Thoracic aorta (tissue), 2 donors: ENCODE measurements around the gene SRSF5. TPM values are rescaled to one million over a fixed set of nuclear protein-coding genes. Genes with fewer than 3 reads are reported as not detected.

Experiments
- ATAC-seq: fragments of 150-250 bp; one replicate; pipeline ENCODE4 v1.8.0; 2017; ENCODE audit warnings: low read depth; ENCODE audit not compliant: insufficient number of reproducible peaks, low FRiP score
- DNase-seq: peaks from one replicate; pipeline ENCODE4 v3.0.0-alpha.2; 2020; ENCODE audit warnings: low spot score
- H3K27ac ChIP-seq, 2 donors: fragments of 200-600 bp; sonication (generic); 1 replicate in 1 of 2; 2 replicates in 1 of 2; pipeline ENCODE4 v1.5.1; 2016; ENCODE audit warnings: mild to moderate bottlenecking in 2 of 2, moderate library complexity in 2 of 2
- H3K27me3 ChIP-seq: fragments of 200-600 bp; sonication (generic); replicated peaks from 2 replicates; pipeline ENCODE4 v1.6.0; 2016; ENCODE audit warnings: mild to moderate bottlenecking; ENCODE audit not compliant: insufficient read depth
- H3K36me3 ChIP-seq: fragments of 200-600 bp; sonication (generic); one replicate; pipeline ENCODE4 v1.5.1; 2016
- H3K4me1 ChIP-seq, 2 donors: fragments of 200-600 bp; sonication (generic); 1 replicate in 1 of 2; 2 replicates in 1 of 2; pipeline versions ENCODE4 v1.5.1 to v1.6.0; 2016; ENCODE audit warnings: low read depth in 2 of 2, mild to moderate bottlenecking in 1 of 2; ENCODE audit not compliant: control insufficient read depth in 1 of 2
- H3K4me3 ChIP-seq: fragments of 200-600 bp; sonication (generic); 2 replicates; pipeline ENCODE4 v1.5.1; 2016; ENCODE audit warnings: mild to moderate bottlenecking
- H3K9me3 ChIP-seq: fragments of 200-600 bp; sonication (generic); 2 replicates; pipeline ENCODE4 v1.5.1; 2016
- total RNA-seq, 2 donors: library from RNA; depleted of rRNA; stranded (reverse); fragments of >200 nt; gene quantifications; one replicate each; pipeline versions ENCODE4 v1.1.0 to v1.2.3, GENCODE V29; 2016
- TF ChIP-seq, protein P1 (sequence below): fragments of 200-600 bp; sonication (generic); IDR thresholded peaks from one replicate; pipeline ENCODE4 v1.5.1; 2019; ENCODE audit warnings: antibody characterized with exemption

Gene SRSF5
- total RNA-seq, 2 donors from 2014 or later: 264 to 365 TPM

DNA sequence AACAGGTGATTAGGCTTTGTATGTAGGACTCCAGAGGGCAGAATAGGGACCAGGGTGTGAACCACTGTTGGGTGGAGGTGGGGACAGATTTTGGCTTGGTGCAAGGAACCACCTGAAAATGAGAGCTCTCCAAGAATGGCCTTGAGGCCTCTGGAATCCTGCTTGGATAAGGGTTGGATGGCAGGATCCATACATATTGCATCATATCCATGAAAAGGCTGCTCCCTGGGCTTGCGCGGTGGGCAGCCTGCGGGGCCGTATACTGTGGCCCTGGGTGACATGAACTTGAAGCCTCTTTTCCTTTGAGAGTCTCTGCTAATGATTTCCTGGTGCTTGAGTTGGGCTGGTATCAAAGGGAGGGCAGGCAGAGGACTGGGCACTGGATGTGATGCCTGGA lies 31.4 kb downstream of the SRSF5 start:
- no peak for ATAC-seq
- H3K36me3 ChIP-seq: no peaks in the 10 kb centered on the region
- DNase-seq: no peak

DNA sequence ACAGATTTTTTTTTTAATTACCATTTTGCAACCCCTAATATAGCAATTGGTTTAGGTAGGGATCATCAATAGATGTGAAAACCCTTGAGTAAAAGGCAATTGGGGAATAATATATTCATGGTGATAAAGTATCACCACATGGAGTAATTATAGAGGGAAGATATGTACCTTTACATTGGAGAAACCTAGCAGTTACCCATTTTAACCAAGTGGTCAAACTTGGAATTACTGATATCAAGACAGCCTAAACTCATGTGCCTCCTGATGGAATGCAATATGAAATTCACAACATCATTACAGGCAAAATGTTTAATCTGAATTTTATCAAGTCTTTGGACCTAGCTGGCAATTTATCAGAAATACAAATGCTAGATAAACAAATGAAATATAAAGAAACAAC lies 36.8 kb downstream of the SRSF5 start:
- Histone ChIP-seq H3K4me1 (no peaks in the 10 kb centered on the region), H3K27me3 (no peaks in the 10 kb centered on the region), H3K9me3 (no peaks in the 10 kb centered on the region), H3K27ac (no peak overlapping the region), H3K4me3 (no peak overlapping the region), H3K36me3 (no peaks in the 10 kb centered on the region)
- no peak for DNase-seq
- TF ChIP-seq, protein P1, sequence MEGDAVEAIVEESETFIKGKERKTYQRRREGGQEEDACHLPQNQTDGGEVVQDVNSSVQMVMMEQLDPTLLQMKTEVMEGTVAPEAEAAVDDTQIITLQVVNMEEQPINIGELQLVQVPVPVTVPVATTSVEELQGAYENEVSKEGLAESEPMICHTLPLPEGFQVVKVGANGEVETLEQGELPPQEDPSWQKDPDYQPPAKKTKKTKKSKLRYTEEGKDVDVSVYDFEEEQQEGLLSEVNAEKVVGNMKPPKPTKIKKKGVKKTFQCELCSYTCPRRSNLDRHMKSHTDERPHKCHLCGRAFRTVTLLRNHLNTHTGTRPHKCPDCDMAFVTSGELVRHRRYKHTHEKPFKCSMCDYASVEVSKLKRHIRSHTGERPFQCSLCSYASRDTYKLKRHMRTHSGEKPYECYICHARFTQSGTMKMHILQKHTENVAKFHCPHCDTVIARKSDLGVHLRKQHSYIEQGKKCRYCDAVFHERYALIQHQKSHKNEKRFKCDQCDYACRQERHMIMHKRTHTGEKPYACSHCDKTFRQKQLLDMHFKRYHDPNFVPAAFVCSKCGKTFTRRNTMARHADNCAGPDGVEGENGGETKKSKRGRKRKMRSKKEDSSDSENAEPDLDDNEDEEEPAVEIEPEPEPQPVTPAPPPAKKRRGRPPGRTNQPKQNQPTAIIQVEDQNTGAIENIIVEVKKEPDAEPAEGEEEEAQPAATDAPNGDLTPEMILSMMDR: no peak
- ATAC-seq: no peak

More for the DNA sequence above, 31.4 kb downstream of the SRSF5 start:
- Histone ChIP-seq H3K4me3 (no peak overlapping the region), H3K27me3 (no peaks in the 10 kb centered on the region), H3K4me1 (no peaks in the 10 kb centered on the region), H3K9me3 (no peaks in the 10 kb centered on the region), H3K27ac (no peak overlapping the region)
- TF ChIP-seq, protein P1: no peak

DNA sequence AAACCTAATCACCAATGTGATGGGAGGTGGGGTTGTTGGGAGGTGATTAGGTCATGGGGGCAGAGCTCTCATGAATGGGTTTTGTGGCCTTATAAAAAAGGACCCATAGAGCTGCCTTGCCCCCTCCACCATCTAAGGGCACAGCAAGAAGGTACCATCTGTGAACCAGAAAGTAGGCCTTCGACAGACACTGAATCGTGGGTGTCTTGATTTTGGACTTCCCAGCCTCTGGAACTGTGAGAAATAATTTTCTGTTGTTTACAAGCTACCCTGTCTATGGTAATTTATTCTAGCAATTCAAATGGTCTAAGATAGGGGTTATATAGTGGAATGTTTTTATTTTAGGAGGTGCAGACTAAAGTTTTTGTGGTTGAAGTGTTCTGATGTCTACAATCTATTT lies 38.0 kb downstream of the SRSF5 start:
- Histone ChIP-seq H3K36me3 (no peaks in the 10 kb centered on the region), H3K27me3 (no peaks in the 10 kb centered on the region), H3K27ac (no peak overlapping the region), H3K4me1 (no peaks in the 10 kb centered on the region), H3K9me3 (no peaks in the 10 kb centered on the region), H3K4me3 (no peak overlapping the region)
- ATAC-seq: no peak
- TF ChIP-seq, protein P1: no peak
- no peak for DNase-seq

DNA sequence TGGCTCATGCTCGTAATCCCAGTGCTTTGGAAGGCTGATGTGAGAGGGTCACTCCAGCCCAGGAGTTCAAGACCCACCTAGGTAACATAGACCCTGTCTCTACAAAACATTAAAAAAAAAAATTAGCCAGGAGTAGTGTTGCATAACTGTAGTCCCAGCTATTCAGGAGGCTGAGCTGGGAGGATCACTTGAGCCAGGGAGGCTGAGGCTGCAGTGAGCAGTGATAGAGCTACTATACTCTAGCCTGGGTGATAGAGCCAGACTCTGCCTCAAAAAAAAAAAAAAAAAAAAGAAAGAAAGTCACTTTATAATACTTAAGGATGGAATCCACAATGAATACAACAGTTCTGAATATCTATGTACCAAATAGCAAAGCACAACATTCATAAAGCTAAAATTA lies 40.2 kb downstream of the SRSF5 start:
- no peak for DNase-seq
- no peaks in the 10 kb centered on the region for H3K36me3 ChIP-seq
- no peak for ATAC-seq
- no peaks in the 10 kb centered on the region for H3K9me3 ChIP-seq
- no peaks in the 10 kb centered on the region for H3K4me1 ChIP-seq
- H3K4me3 ChIP-seq: no peak overlapping the region
- H3K27ac ChIP-seq: no peak overlapping the region
- no peaks in the 10 kb centered on the region for H3K27me3 ChIP-seq
- TF ChIP-seq, protein P1: no peak

DNA sequence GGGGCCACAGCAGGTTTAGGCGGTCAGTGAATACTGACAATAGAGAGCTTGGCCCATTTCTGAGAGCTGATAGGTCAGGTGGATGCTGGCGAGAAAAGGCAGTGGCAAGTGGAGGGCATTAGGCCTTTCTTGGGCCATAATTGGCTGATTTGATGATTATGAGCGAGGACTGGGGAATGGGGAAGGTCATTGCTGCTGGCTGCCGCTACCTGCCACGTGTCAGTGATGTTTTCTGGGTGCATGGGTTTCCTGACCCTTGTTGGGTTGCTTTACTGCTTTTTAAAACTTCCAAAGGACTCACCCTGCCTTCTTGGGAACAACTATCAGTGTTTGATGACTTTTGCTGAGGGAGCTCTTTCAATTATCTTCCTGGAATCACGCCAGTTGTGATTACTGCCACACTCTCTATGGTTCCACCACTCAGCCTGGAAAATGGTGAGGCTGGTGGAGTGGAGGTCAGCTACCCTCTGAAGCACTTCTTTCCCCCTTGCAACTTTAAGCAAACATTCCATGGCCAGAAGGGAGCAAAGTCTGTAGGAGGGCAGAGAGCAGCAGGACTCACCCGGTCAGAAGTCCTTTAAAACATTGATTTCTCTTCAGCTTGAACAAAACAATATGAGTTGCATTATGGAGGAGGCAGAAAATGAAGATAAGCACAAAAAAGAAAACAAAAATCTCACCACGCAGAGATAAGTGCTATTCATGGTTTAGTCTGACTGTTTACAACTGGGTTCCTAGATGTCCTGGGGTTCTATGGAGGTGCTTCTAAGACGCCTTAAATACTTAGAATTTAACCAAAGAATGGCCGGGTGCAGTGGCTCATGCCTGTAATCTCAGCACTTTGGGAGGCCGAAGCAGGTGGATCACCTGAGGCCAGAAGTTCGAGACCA lies 42.2 kb downstream of the SRSF5 start:
- no peaks in the 10 kb centered on the region for H3K9me3 ChIP-seq
- ATAC-seq (no peak), DNase-seq (no peak)
- no peak overlapping the region for H3K4me3 ChIP-seq
- H3K27me3 ChIP-seq: no peaks in the 10 kb centered on the region
- H3K27ac ChIP-seq: no peak overlapping the region
- H3K4me1 ChIP-seq: no peaks in the 10 kb centered on the region
- TF ChIP-seq, protein P1: no peak
- no peaks in the 10 kb centered on the region for H3K36me3 ChIP-seq
